ENCODE measurements around the gene TRIM75.
"Not testable (repeated sequence)": the region's sequence is repeated elsewhere in the genome, so short reads cannot be mapped to it uniquely, and the experiment has no call there.

The TRIM75 gene

GRCh38 chr4:165060938-165061337, 7.3 kb downstream of the TRIM75 start:
- TF ChIP-seq CTCF (IDR thresholded peaks at IDR 0.05): no peak
- Histone ChIP-seq H3K27ac (no peak overlapping the region), H3K4me2 (ENCODE audit: low read length) (no peak overlapping the region), H3K79me2 (no peaks in the 10 kb centered on the region), H2AFZ (no peak overlapping the region), H3K27me3 (ENCODE audit: control insufficient read depth, insufficient read depth, low read length) (no peaks in the 10 kb centered on the region), H3K36me3 (ENCODE audit: control insufficient read depth, insufficient read depth, low read length) (no peaks in the 10 kb centered on the region), H3K9me3 (ENCODE audit: control insufficient read depth, low read length) (no peaks in the 10 kb centered on the region), H3K9ac (no peak overlapping the region), H3K4me1 (no peaks in the 10 kb centered on the region), H3K4me3 (ENCODE audit: low read depth, low read length) (no peak overlapping the region)

GRCh38 chr4:165070560-165070959, 16.9 kb downstream of the TRIM75 start:
- no peak for TF ChIP-seq CTCF (IDR thresholded peaks at IDR 0.05)
- H3K9me3 ChIP-seq (ENCODE audit: control insufficient read depth, low read length): no peaks in the 10 kb centered on the region
- no peak overlapping the region for H3K9ac ChIP-seq
- H3K27ac ChIP-seq: no peak overlapping the region
- H3K4me2 ChIP-seq (ENCODE audit: low read length): no peak overlapping the region
- H3K79me2 ChIP-seq: no peaks in the 10 kb centered on the region
- no peaks in the 10 kb centered on the region for H3K4me1 ChIP-seq
- no peaks in the 10 kb centered on the region for H3K27me3 ChIP-seq (ENCODE audit: control insufficient read depth, insufficient read depth, low read length)
- H3K36me3 ChIP-seq (ENCODE audit: control insufficient read depth, insufficient read depth, low read length): no peaks in the 10 kb centered on the region
- no peak overlapping the region for H2AFZ ChIP-seq
- no peak overlapping the region for H3K4me3 ChIP-seq (ENCODE audit: low read depth, low read length)

- H3K4me3 ChIP-seq (ENCODE audit: low read depth, low read length); H3K4me2 ChIP-seq (ENCODE audit: low read length); H3K4me1 ChIP-seq; H3K9me3 ChIP-seq (ENCODE audit: control insufficient read depth, low read length); H2AFZ ChIP-seq; H3K36me3 ChIP-seq (ENCODE audit: control insufficient read depth, insufficient read depth, low read length); H3K27ac ChIP-seq; H3K79me2 ChIP-seq; H3K27me3 ChIP-seq (ENCODE audit: control insufficient read depth, insufficient read depth, low read length); H3K9ac ChIP-seq: not testable (repeated sequence)
These were observed 19.7 kb downstream of the TRIM75 start for GRCh38 chr4:165073346-165073745.

GRCh38 chr4:165077034-165077578, 23.4 kb downstream of the TRIM75 start:
- Histone ChIP-seq H2AFZ (no peak overlapping the region), H3K36me3 (ENCODE audit: control insufficient read depth, insufficient read depth, low read length) (no peaks in the 10 kb centered on the region), H3K4me2 (ENCODE audit: low read length) (no peak overlapping the region), H3K9ac (no peak overlapping the region), H3K9me3 (ENCODE audit: control insufficient read depth, low read length) (no peaks in the 10 kb centered on the region), H3K27me3 (ENCODE audit: control insufficient read depth, insufficient read depth, low read length) (no peaks in the 10 kb centered on the region), H3K79me2 (no peaks in the 10 kb centered on the region), H3K27ac (no peak overlapping the region), H3K4me1 (no peaks in the 10 kb centered on the region), H3K4me3 (ENCODE audit: low read depth, low read length) (no peak overlapping the region)
- no peak for TF ChIP-seq CTCF (IDR thresholded peaks at IDR 0.05)

GRCh38 chr4:165079476-165079875, 25.8 kb downstream of the TRIM75 start:
- H3K9me3 ChIP-seq (ENCODE audit: control insufficient read depth, low read length): no peaks in the 10 kb centered on the region
- H2AFZ ChIP-seq: no peak overlapping the region
- no peaks in the 10 kb centered on the region for H3K27me3 ChIP-seq (ENCODE audit: control insufficient read depth, insufficient read depth, low read length)
- H3K4me3 ChIP-seq (ENCODE audit: low read depth, low read length): no peak overlapping the region
- H3K79me2 ChIP-seq: no peaks in the 10 kb centered on the region
- H3K4me1 ChIP-seq: no peaks in the 10 kb centered on the region
- peak overlapping the region; percentile 11 for H3K27ac ChIP-seq
- no peak overlapping the region for H3K4me2 ChIP-seq (ENCODE audit: low read length)
- H3K9ac ChIP-seq: no peak overlapping the region
- H3K36me3 ChIP-seq (ENCODE audit: control insufficient read depth, insufficient read depth, low read length): no peaks in the 10 kb centered on the region
- TF ChIP-seq CTCF (IDR thresholded peaks at IDR 0.05): no peak

GRCh38 chr4:165084787-165085186, 31.1 kb downstream of the TRIM75 start:
- H3K9ac ChIP-seq; H3K4me2 ChIP-seq (ENCODE audit: low read length); H3K79me2 ChIP-seq; H3K27me3 ChIP-seq (ENCODE audit: control insufficient read depth, insufficient read depth, low read length); H3K4me1 ChIP-seq; H2AFZ ChIP-seq; H3K27ac ChIP-seq; H3K4me3 ChIP-seq (ENCODE audit: low read depth, low read length); H3K36me3 ChIP-seq (ENCODE audit: control insufficient read depth, insufficient read depth, low read length); H3K9me3 ChIP-seq (ENCODE audit: control insufficient read depth, low read length): not testable (repeated sequence)
